HG03108 (cell line): ENCODE results near the gene BRINP1.
"Not testable (repeated sequence)": the region's sequence is repeated elsewhere in the genome, so short reads cannot be mapped to it uniquely, and the experiment has no call there.

Experiments used
- ATAC-seq: cut with Tn5 transposase; IDR thresholded peaks from one replicate; pipeline ENCODE4 v1.9.1; 2021; ENCODE audit warnings: moderate library complexity; ENCODE audit not compliant: unreplicated experiment

BRINP1 gene

GRCh38 chr9:119216651-119217331, 152.4 kb downstream of the BRINP1 start:
- no peak for ATAC-seq

GRCh38 chr9:119215651-119216050, 153.6 kb downstream of the BRINP1 start:
- ATAC-seq = no peak

- ATAC-seq = no peak
These were observed 155.8 kb downstream of the BRINP1 start for GRCh38 chr9:119213471-119213870.

DNA sequence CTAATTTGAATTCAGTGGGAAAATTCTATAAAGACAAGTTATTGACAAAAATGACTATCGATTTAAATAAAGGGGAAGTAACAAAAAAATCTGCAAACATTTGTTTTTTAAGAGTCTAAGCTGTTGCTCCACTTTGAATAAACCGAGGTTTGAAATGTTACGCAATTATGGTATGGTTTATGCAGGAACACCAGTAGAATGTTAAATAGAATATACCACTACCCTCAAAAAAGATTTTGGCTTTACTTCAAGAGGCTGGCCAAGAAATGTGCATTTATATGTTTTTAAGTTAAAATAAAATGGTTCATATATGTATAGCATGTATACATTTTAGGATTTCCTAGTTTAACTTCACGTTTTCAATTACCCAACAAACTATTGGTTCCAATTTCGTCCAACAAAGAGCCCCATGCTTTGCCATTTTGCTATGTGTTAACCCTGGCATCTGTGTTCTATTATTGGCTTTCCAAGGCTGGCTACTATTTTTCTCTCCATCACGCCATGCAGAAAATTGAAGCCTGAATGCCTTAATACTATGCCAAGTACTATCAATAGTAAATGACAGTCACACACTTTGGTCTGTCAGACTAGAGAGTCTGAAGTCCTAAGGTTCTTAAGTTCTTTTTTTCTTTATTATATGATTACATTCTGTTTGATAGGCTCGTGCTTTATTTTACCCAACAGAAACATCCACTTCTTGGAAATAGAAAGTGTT, 171.2 kb downstream of the BRINP1 start:
- no peak for ATAC-seq

DNA sequence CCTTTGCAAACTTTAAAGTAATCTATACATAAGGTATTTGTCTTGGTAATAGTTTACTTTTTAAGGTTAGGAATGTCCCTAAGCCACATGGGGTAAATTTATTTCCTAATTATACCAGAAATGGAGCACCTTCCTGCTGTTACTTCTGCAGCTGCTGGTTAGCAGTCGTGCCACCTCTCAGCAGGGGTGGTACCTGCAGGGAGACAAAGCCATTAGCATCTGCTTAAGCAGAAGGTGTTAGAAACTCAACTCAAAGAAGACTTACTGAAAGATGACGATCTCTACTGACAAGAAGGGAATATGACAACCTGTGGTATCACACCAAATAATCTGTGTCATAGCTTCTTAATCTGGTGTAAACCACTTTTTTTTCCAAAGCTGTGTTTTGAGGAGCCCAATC, 173.7 kb downstream of the BRINP1 start:
- no peak for ATAC-seq

GRCh38 chr9:119185298-119185697, 183.9 kb downstream of the BRINP1 start:
- no peak for ATAC-seq

DNA sequence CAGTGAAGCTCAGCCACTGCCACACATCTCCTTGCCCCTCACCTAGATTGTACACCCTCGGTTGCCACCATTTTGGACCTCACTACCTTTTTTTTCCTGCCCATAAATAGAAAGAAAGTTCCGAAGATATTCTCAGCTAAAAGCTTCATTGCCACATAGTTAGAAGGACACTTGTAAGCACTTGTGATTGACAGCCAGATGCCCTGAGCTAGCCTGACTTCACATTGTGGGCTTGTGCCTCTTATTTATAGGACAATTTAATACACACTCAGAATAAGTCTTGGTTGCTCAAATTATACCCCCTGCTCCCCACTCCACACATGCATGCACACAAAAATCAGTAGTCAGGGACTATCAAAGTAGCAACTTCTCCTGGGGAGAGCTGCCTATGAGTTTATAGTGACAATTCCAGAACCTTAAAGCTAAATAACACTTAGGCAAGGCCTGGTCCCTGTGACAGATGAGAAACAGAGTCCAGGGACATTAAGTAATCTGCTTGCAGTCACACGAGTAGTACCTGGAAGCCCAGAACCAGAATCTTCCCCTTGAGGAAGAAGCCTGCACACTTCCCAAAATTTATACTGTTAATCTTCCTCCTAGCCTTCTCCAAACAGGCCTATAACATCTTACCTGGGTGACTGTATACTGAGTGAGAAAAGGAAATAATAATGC, 184.8 kb downstream of the BRINP1 start:
- ATAC-seq = no peak

GRCh38 chr9:119181561-119181960, 187.7 kb downstream of the BRINP1 start:
- ATAC-seq = no peak

- no peak for ATAC-seq
These were observed 188.3 kb downstream of the BRINP1 start for GRCh38 chr9:119180897-119181296.

- no peak for ATAC-seq
These were observed 189.5 kb downstream of the BRINP1 start for GRCh38 chr9:119179701-119180100.

GRCh38 chr9:119177196-119177595, 192.0 kb downstream of the BRINP1 start:
- ATAC-seq = no peak

- ATAC-seq = no peak
These were observed 193.7 kb downstream of the BRINP1 start for GRCh38 chr9:119175581-119175980.

- ATAC-seq = not testable (repeated sequence)
These were observed 200.0 kb downstream of the BRINP1 start for GRCh38 chr9:119169222-119169621.

DNA sequence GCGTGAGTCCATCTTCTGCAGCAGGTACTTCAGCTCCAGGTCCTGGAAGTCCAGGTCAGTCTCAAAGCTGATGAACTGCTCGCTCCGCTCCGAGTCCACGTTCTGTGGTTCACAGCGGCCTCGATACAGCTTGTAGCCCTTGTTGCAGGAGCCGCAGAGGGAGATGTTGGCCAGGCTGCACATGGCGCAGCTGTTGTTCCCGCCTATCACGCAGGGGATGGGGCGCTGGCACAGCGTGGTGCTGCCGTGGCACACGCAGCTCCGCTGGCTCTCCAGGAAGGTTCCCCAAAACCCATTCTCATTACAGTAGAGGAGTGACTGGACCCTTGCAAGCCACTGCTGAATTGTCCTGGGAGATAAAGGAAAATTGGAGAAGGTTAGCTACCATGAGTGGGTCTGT, 201.4 kb downstream of the BRINP1 start:
- no peak for ATAC-seq

DNA sequence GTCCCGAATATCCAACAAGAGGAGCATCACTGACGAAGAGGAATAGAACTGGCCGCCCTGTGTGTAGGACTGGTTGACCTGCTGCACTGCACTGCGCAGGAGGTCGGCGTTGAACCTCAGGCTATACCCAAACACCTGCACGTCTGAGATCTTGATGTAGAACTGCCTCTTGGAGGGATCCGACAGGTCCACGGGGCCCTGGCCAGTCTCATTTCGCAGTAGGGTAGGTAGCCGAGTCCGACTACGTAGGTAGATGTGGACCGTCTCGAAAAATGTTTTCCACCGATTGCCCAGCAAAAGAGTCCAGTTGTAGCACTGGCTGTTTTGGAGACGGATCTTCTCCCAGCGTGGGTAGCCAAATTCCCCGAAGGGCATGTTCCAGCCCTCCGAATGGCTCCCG, 202.0 kb downstream of the BRINP1 start:
- ATAC-seq = no peak

DNA sequence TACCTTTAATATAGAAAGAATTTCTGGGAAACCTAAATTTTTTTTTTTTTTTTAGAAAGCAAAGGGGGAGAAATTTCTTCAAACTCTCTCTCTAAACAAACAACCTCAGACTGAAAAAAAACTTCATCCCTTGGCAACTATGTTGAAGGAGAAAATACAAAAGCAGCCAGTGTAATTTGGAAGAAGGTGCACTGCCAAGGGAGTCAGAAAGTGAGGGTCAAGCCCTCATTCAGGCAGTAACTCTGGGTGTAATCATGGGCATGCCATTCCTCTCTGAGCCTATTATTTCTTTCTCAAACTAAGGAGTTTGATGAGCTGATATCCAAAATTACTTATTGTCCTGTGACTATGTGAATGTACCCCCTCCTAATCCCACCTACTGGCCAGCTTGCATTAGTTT, 203.1 kb downstream of the BRINP1 start:
- ATAC-seq = no peak

DNA sequence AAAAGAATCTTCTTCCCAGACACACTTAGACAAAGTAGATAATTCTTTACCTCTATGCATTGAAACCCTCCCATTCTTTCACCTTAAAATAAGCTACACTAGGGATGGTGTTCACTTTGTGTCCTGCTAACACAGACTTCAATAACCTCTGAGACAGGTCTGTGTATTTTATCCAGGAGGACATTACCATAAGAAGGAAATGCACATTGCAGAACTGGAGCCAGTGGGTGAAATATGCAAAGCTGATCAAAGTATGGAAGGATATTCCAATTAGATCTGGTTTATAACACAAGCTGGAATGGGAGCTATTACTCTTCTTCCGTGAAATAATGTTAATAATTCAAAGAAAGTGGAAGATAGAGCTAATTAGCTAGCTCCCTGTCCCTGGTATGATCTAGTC, 204.1 kb downstream of the BRINP1 start:
- no peak for ATAC-seq

GRCh38 chr9:119164716-119165115, 204.5 kb downstream of the BRINP1 start:
- ATAC-seq = no peak

- no peak for ATAC-seq
These were observed 208.7 kb downstream of the BRINP1 start for GRCh38 chr9:119160551-119160950.

- ATAC-seq = no peak
These were observed 209.8 kb downstream of the BRINP1 start for GRCh38 chr9:119159386-119159785.

- ATAC-seq = no peak
These were observed 212.0 kb downstream of the BRINP1 start for GRCh38 chr9:119157196-119157595.

DNA sequence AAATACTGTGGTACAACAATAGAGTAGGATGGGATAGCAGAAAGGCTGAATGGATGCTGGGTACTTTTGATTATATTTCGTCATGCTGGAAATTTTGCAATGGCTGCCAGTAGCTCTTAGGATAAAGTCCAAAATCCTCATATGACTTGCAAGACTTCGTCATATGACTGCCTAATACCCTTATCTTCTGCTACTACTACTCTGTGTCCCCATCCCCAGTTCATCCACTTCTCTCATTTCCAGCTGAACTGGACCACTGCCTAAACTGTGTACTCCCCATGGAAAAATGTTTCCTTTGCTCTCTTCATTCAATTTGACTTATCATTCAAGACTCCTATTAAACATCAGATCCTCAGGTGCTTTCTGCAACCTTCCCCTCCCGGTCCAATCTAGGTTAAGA, 212.9 kb downstream of the BRINP1 start:
- no peak for ATAC-seq
